OCI-LY7 (cell line): ENCODE results near the gene PPL.

Source experiments
- EZH2phosphoT487 ChIP-seq: fragments of 200-600 bp; sonication (generic); IDR thresholded peaks from 2 replicates; pipeline ENCODE4 v1.6.1; 2018; ENCODE audit warnings: low read depth, borderline replicate concordance, mild to moderate bottlenecking, mixed run types, antibody characterized with exemption, low read length, moderate library complexity, mixed read lengths
- TF ChIP-seq, protein P1 (sequence below): fragments of 200-600 bp; sonication (generic); conservative IDR thresholded peaks from 2 replicates; pipeline ENCODE4 v1.5.1; 2014; ENCODE audit warnings: mild to moderate bottlenecking, antibody characterized with exemption, low read length, moderate library complexity, mixed read lengths

DNA sequence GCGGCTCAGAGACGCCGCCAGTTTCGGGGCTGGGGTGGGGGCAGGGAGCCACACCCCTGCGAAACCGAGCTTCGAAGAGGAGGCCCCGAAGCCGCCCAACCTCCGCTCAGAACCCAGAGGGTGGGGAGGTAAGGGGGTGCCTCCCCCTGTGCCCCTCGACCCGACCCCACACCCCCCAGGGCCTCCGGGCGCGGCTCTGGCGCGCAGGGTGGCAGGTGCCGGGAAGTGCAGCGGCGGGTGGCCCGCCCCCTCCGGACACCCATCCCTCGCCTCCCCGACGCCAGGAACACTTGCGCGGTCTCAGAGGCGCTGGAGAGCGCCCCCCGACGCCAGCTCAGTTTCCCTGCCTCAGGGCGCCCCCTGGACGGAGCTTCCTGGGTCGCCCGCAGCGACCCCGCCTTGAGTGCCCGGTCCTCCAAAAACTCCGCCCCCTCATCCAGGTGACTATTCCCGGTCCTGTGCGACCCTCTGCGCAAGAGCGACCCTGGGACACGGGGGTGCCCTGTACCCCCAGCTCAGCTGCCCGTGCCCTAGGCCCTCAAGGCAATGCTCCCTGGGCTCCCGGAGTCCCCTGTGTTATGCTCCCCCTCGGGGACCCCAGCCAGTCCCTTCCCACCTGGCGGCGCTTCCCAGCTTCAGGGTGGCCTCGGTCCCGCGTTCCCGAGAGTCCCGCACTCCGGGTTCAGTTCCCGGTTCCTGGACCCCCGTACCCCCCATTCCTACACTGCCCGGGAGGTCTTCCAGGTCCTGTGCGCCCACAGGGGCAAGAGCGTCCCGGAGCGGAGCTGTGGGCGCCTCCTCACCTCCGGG lies 562 bp downstream of the PPL start:
- TF ChIP-seq, protein P1, sequence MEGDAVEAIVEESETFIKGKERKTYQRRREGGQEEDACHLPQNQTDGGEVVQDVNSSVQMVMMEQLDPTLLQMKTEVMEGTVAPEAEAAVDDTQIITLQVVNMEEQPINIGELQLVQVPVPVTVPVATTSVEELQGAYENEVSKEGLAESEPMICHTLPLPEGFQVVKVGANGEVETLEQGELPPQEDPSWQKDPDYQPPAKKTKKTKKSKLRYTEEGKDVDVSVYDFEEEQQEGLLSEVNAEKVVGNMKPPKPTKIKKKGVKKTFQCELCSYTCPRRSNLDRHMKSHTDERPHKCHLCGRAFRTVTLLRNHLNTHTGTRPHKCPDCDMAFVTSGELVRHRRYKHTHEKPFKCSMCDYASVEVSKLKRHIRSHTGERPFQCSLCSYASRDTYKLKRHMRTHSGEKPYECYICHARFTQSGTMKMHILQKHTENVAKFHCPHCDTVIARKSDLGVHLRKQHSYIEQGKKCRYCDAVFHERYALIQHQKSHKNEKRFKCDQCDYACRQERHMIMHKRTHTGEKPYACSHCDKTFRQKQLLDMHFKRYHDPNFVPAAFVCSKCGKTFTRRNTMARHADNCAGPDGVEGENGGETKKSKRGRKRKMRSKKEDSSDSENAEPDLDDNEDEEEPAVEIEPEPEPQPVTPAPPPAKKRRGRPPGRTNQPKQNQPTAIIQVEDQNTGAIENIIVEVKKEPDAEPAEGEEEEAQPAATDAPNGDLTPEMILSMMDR: 0 out of 2 replicates have a peak, but pooled peaks have one; percentile 17
- TF ChIP-seq EZH2phosphoT487: no peak
